A549 (cell line): Measurements from ENCODE around the gene RTP5.

Experiments used
- CEBPB ChIP-seq, 2 experiments: fragments of >200 bp in 1 of 2; sonication (Bioruptor Twin) in 1 of 2; formaldehyde crosslinking in 1 of 2; IDR thresholded peaks; 2 replicates each; pipeline ENCODE4 v1.6.1; 2012 to 2016
- MYC ChIP-seq: IDR thresholded peaks from 2 replicates; pipeline ENCODE4 v1.6.1; 2012; ENCODE audit warnings: mild to moderate bottlenecking, inconsistent platforms, low read length, improper control_type of control experiment, borderline replicate concordance
- NFE2L2 ChIP-seq: fragments of 150-350 bp; conservative IDR thresholded peaks from 2 replicates; pipeline ENCODE4 v1.6.1; 2014; ENCODE audit warnings: low read length
- POLR2A ChIP-seq: IDR thresholded peaks from 2 replicates; pipeline ENCODE4 v1.6.1; 2012; ENCODE audit warnings: mild to moderate bottlenecking, low read length
- TF ChIP-seq, protein P1 (sequence below): fragments of >200 bp; sonication (Bioruptor Twin); formaldehyde crosslinking; IDR thresholded peaks from 3 replicates; pipeline ENCODE4 v1.5.1; 2016
- TF ChIP-seq, protein P2 (sequence below): IDR thresholded peaks from 2 replicates; pipeline ENCODE4 v1.6.1; 2012

- TF ChIP-seq, protein P1, sequence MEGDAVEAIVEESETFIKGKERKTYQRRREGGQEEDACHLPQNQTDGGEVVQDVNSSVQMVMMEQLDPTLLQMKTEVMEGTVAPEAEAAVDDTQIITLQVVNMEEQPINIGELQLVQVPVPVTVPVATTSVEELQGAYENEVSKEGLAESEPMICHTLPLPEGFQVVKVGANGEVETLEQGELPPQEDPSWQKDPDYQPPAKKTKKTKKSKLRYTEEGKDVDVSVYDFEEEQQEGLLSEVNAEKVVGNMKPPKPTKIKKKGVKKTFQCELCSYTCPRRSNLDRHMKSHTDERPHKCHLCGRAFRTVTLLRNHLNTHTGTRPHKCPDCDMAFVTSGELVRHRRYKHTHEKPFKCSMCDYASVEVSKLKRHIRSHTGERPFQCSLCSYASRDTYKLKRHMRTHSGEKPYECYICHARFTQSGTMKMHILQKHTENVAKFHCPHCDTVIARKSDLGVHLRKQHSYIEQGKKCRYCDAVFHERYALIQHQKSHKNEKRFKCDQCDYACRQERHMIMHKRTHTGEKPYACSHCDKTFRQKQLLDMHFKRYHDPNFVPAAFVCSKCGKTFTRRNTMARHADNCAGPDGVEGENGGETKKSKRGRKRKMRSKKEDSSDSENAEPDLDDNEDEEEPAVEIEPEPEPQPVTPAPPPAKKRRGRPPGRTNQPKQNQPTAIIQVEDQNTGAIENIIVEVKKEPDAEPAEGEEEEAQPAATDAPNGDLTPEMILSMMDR, result no peak
- TF ChIP-seq CEBPB (IDR thresholded peaks at IDR 0.05) (no peak), POLR2A (no peak), NFE2L2 (no peak), MYC (no peak)
- TF ChIP-seq, protein P2, sequence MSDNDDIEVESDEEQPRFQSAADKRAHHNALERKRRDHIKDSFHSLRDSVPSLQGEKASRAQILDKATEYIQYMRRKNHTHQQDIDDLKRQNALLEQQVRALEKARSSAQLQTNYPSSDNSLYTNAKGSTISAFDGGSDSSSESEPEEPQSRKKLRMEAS, result no peak
Observed at GRCh38 chr2:241822264-241822623, 47.3 kb upstream of the RTP5 start.
